K562 (cell line): Measurements from ENCODE around the gene ARPP21.

ENCODE experiments used
- EP300 ChIP-seq: IDR thresholded peaks from 2 replicates; pipeline ENCODE4 v1.6.1; 2012; ENCODE audit warnings: low read length, improper control_type of control experiment
- FOXA1 ChIP-seq: fragments of 450-650 bp; IDR thresholded peaks from 2 replicates; pipeline ENCODE4 v1.6.1; 2016; ENCODE audit warnings: mild to moderate bottlenecking, borderline replicate concordance
- MAZ ChIP-seq, 2 experiments: fragments of 450-650 bp in 1 of 2; sonication (generic) in 1 of 2; formaldehyde crosslinking; IDR thresholded peaks in 1 of 2; conservative IDR thresholded peaks in 1 of 2; 2 replicates each; pipeline versions ENCODE4 v1.4.0 to v1.5.0; 2020; ENCODE audit warnings: mild to moderate bottlenecking in 1 of 2, missing genetic modification reagents in 1 of 2

GRCh38 chr3:35635407-35635806, 3.9 kb upstream of the ARPP21 start:
- TF ChIP-seq EP300 (no peak), MAZ (CRISPR knock-in tag; conservative IDR thresholded peaks at IDR 0.05 in 1 of 2, IDR thresholded peaks at IDR 0.05 in 1 of 2) (no peak), FOXA1 (no peak)
